22Rv1 (cell line): ENCODE results near the gene ASIC1.

Source experiments
- H3K27ac ChIP-seq: fragments of 450-650 bp; 2 replicates; pipeline ENCODE4 v1.5.1; 2017
- CTCF ChIP-seq: fragments of 450-650 bp; IDR thresholded peaks from 2 replicates; pipeline ENCODE4 v1.5.1; 2017; ENCODE audit warnings: mild to moderate bottlenecking
- ZFX ChIP-seq: fragments of 450-650 bp; IDR thresholded peaks from 2 replicates; pipeline ENCODE4 v1.6.1; 2017; ENCODE audit warnings: antibody characterized with exemption, borderline replicate concordance

ASIC1 gene

GRCh38 chr12:50099302-50100008 lies 42.1 kb downstream of the ASIC1 start:
- no peak overlapping the region for H3K27ac ChIP-seq

GRCh38 chr12:50100561-50100960 lies 43.2 kb downstream of the ASIC1 start:
- no peak overlapping the region; the same call in 1 of the 2 replicates for H3K27ac ChIP-seq
- TF ChIP-seq CTCF (no peak), ZFX (no peak)

More at GRCh38 chr12:50099302-50100008, 42.1 kb downstream of the ASIC1 start:
- TF ChIP-seq CTCF (no peak), ZFX (no peak)

GRCh38 chr12:50101663-50102062 lies 44.3 kb downstream of the ASIC1 start:
- H3K27ac ChIP-seq: peak overlapping the region; percentile 2; the same call in 1 of the 2 replicates
- TF ChIP-seq CTCF (peak; percentile 50), ZFX (no peak)

- H3K27ac ChIP-seq: no peak overlapping the region; the same call in 1 of the 2 replicates
- TF ChIP-seq ZFX: no peak
- no peak for TF ChIP-seq CTCF
Measured at GRCh38 chr12:50102131-50102531, 44.7 kb downstream of the ASIC1 start.

GRCh38 chr12:50102646-50103309 lies 45.4 kb downstream of the ASIC1 start:
- TF ChIP-seq CTCF: no peak
- no peak for TF ChIP-seq ZFX
- 0 out of 2 replicates have a peak overlapping the region, but pooled peaks have one; percentile 20 for H3K27ac ChIP-seq

GRCh38 chr12:50103351-50103750 lies 46.0 kb downstream of the ASIC1 start:
- no peak for TF ChIP-seq ZFX
- TF ChIP-seq CTCF: no peak
- 0 out of 2 replicates have a peak overlapping the region, but pooled peaks have one; percentile 20 for H3K27ac ChIP-seq
